Measurements from ENCODE around the gene CHST8.

DNA sequence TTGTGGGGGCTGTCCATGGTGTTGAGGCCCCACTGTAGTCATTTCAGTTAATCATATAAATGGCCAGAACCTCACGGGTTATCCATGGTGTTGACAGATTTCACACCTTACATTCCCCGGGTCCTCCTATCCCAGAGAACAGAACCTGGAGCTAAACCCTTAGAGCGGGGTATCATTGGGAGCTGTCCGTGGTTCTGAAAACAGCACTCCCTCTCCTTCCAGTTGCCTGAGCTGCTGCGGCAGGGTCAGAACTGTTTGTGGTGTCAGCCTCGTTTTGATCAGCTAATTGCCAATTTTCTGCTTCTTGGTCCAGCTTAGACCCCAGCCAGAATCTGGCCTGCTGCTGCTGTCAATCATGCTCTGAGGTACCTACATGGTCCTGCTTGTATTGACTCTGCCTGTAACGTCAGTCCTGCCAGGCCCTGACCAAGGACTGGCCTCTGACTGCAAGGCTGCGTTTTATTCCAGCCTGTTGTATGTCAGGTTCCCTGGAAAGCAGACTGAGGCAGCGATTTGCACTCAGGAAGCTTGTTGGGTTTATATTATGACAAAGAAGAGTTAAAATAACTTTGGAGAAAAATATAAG, 119.2 kb downstream of the CHST8 start:
- TF ChIP-seq TCF12 (IDR thresholded peaks at IDR 0.05) (no peak), YY1 (IDR thresholded peaks at IDR 0.05; ENCODE audit: low read depth) (no peak)
- TF ChIP-seq, protein P1, sequence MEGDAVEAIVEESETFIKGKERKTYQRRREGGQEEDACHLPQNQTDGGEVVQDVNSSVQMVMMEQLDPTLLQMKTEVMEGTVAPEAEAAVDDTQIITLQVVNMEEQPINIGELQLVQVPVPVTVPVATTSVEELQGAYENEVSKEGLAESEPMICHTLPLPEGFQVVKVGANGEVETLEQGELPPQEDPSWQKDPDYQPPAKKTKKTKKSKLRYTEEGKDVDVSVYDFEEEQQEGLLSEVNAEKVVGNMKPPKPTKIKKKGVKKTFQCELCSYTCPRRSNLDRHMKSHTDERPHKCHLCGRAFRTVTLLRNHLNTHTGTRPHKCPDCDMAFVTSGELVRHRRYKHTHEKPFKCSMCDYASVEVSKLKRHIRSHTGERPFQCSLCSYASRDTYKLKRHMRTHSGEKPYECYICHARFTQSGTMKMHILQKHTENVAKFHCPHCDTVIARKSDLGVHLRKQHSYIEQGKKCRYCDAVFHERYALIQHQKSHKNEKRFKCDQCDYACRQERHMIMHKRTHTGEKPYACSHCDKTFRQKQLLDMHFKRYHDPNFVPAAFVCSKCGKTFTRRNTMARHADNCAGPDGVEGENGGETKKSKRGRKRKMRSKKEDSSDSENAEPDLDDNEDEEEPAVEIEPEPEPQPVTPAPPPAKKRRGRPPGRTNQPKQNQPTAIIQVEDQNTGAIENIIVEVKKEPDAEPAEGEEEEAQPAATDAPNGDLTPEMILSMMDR (IDR thresholded peaks at IDR 0.05), result no peak
- TF ChIP-seq, protein P2, sequence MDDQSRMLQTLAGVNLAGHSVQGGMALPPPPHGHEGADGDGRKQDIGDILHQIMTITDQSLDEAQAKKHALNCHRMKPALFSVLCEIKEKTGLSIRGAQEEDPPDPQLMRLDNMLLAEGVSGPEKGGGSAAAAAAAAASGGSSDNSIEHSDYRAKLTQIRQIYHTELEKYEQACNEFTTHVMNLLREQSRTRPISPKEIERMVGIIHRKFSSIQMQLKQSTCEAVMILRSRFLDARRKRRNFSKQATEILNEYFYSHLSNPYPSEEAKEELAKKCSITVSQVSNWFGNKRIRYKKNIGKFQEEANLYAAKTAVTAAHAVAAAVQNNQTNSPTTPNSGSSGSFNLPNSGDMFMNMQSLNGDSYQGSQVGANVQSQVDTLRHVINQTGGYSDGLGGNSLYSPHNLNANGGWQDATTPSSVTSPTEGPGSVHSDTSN (IDR thresholded peaks at IDR 0.05), result no peak
- TF ChIP-seq, protein P3, sequence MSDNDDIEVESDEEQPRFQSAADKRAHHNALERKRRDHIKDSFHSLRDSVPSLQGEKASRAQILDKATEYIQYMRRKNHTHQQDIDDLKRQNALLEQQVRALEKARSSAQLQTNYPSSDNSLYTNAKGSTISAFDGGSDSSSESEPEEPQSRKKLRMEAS (IDR thresholded peaks at IDR 0.05; ENCODE audit: low read depth), result no peak

Data from SK-N-SH (cell line).